Mucosa of descending colon (tissue), 3 donors: ENCODE results near the gene WDR86. TPM values are rescaled to one million over a fixed set of nuclear protein-coding genes. Genes with fewer than 3 reads are reported as not detected.

Experiments used
- ATAC-seq: fragments of 200-7000 bp; cut with Tn5 transposase; one replicate; pipeline ENCODE4 v1.9.1; 2020; ENCODE audit warnings: mild to moderate bottlenecking, moderate library complexity
- DNase-seq, 3 donors: peaks; one replicate each; pipeline ENCODE4 v3.0.0-alpha.2; 2020
- H3K36me3 ChIP-seq: fragments of 200-600 bp; one replicate; pipeline ENCODE4 v1.8.0; 2021; ENCODE audit warnings: low read depth, mild to moderate bottlenecking
- H3K4me1 ChIP-seq: fragments of 200-600 bp; one replicate; pipeline ENCODE4 v1.8.0; 2021; ENCODE audit warnings: low read depth, mild to moderate bottlenecking
- H3K4me3 ChIP-seq: fragments of 200-600 bp; one replicate; pipeline ENCODE4 v1.8.0; 2021; ENCODE audit warnings: mild to moderate bottlenecking
- H3K9me3 ChIP-seq: fragments of 200-600 bp; one replicate; pipeline ENCODE4 v1.8.0; 2021; ENCODE audit warnings: mild to moderate bottlenecking
- CTCF ChIP-seq: fragments of 200-600 bp; IDR thresholded peaks from one replicate; pipeline ENCODE4 v1.8.0; 2022; ENCODE audit warnings: antibody characterized with exemption, mild to moderate bottlenecking
- intact Hi-C, 2 donors: fragments of 100-400 bp; cut with DNase I in 1 of 2; cut with micrococcal nuclease in 1 of 2; formaldehyde crosslinking; loops; one replicate each; pipeline versions ENCODE4 v1.11.0 to v1.11.1; 2022; cut with DNase I, micrococcal nuclease
- total RNA-seq, 3 donors: library from RNA; stranded (reverse); fragmentation: NEBNext Ultra II Directional in 2 of 3; extraction: Animal tissue kit (Norgen Biotek cat#: 25700) in 2 of 3; gene quantifications; one replicate each; pipeline versions ENCODE4 v1.2.1 to v1.2.4, GENCODE V29; 2021 to 2023
- donor health status: DM: no; HTN: no; CAD: no; lungs with moderate emphysema.
- donor health status: DM: no; HTN: no; CAD: no.
- donor health status: DM: no; HTN: yes; CAD: no.

The WDR86 gene
- total RNA-seq, 3 donors from 2014 or later = 0.38 to 16.6 (median 1.2) TPM

GRCh38 chr7:151341357-151342101 is 68.3 kb downstream of the WDR86 start, which contains the start of gene NUB1:
Gene NUB1 (plus strand): TSS chr7:151341812. CDS start chr7:151345350, 3,538 bp downstream.
- no peak for TF ChIP-seq CTCF
- peak; percentile 99 for ATAC-seq

GRCh38 chr7:151340794-151341356 is 69.0 kb downstream of the WDR86 start:
- ATAC-seq (no peak), DNase-seq (no peak)
- H3K4me3 ChIP-seq = no peak overlapping the region
- H3K4me1 ChIP-seq = peaks cover 22% of the 10 kb centered on the region
- no peaks in the 10 kb centered on the region for H3K9me3 ChIP-seq
- no peak for TF ChIP-seq CTCF
- no peaks in the 10 kb centered on the region for H3K36me3 ChIP-seq
- intact Hi-C loops = no loop called here

More at GRCh38 chr7:151341357-151342101, 68.3 kb downstream of the WDR86 start, which contains the start of gene NUB1:
- peak; percentile 95 to 98 (median 95) for DNase-seq
- no peaks in the 10 kb centered on the region for H3K9me3 ChIP-seq
- peaks cover 25% of the 10 kb centered on the region for H3K4me1 ChIP-seq
- H3K36me3 ChIP-seq = no peaks in the 10 kb centered on the region
- intact Hi-C loops = no loop called here
- H3K4me3 ChIP-seq = peak within 1 kb of the TSS; percentile 62

GRCh38 chr7:151339651-151340382 is 70.0 kb downstream of the WDR86 start:
- H3K4me1 ChIP-seq = peaks cover 13% of the 10 kb centered on the region
- intact Hi-C loops = no loop called here
- no peak overlapping the region for H3K4me3 ChIP-seq
- DNase-seq (no peak), ATAC-seq (no peak)
- no peak for TF ChIP-seq CTCF
- H3K9me3 ChIP-seq = no peaks in the 10 kb centered on the region
- no peaks in the 10 kb centered on the region for H3K36me3 ChIP-seq

- no peak overlapping the region for H3K4me3 ChIP-seq
- intact Hi-C loops = no loop called here
- ATAC-seq (no peak), DNase-seq (no peak)
- no peaks in the 10 kb centered on the region for H3K36me3 ChIP-seq
- H3K9me3 ChIP-seq = no peaks in the 10 kb centered on the region
- peaks cover 13% of the 10 kb centered on the region for H3K4me1 ChIP-seq
- no peak for TF ChIP-seq CTCF
Measured at GRCh38 chr7:151338809-151339208, 71.0 kb downstream of the WDR86 start.

GRCh38 chr7:151337346-151337745 is 72.5 kb downstream of the WDR86 start:
- Histone ChIP-seq H3K4me1 (peaks cover under 1% of the 10 kb centered on the region), H3K4me3 (no peak overlapping the region), H3K36me3 (no peaks in the 10 kb centered on the region), H3K9me3 (no peaks in the 10 kb centered on the region)
- no peak for DNase-seq
- intact Hi-C loops = no loop called here
- no peak for TF ChIP-seq CTCF
- no peak for ATAC-seq
